Measurements from ENCODE around the gene CDADC1.

Gene CDADC1

DNA sequence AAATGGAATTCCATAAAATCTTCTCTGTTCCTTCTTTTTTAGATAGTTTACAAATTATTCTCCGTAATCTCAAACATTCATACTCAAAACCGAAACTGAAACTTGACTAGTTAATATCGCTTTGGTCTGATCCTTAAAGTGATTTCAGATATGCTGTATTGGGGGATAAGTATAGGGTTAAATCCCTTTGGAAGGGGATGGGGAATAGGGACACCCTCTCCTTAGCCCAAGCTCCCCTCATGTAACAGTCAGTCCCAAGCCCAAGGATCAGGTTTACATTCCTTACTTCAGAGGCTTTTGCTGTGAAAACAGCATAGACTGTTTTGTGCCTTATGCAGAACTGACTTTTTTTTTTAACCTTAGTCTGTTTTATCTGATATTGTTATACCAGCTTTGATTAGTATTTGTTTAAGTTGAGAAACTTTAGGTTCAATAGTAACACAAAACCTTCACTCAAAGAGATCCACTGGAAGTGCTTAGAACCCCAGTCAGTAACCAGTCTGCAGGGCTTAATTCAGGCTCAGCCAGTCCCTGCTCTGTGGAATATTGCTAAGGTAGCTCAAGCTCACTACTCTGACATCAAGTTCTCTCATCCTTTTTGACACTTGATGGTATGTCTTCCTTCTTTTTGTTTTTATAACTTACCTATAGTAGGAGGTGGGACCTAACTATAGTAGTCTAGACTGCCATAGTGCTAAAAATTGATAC lies 10.5 kb downstream of the CDADC1 start:
- Histone ChIP-seq H3K4me1 (ENCODE audit: control insufficient read depth, insufficient read depth, low read length) (no peaks in the 10 kb centered on the region), H3K9me3 (ENCODE audit: control insufficient read depth, insufficient read depth, low read length) (no peaks in the 10 kb centered on the region), H3K4me3 (ENCODE audit: low read length) (no peak overlapping the region), H3K27me3 (ENCODE audit: control insufficient read depth, insufficient read depth, low read length) (no peaks in the 10 kb centered on the region), H3K27ac (ENCODE audit: low read length) (no peak overlapping the region), H3K36me3 (ENCODE audit: control insufficient read depth, insufficient read depth, low read length) (no peaks in the 10 kb centered on the region)
- WGBS (ENCODE audit: insufficient coverage, insufficient read length): 100% methylated on average over 3 of the region's 3 CpGs
- no peak for DNase-seq (ENCODE audit: low read depth, low spot score)

DNA sequence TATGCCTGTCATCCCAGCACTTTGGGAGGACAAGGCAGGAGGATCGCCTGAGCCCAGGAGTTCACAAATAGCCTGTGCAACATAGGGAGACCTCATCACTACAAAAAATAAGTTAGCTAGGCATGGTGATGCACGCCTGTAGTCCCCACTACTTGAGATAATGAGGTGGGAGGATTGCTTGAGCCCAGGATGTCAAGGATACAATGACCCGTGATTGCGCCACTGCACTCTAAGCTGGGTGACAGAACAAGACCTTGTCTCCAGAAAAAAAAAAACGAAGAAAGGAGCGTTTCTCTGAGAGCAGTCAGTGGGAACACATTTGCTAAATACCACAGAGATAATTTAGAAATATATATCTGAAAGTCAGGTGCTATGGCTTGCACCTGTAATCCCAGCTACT lies 11.9 kb downstream of the CDADC1 start:
- no peak for DNase-seq (ENCODE audit: low read depth, low spot score)

DNA sequence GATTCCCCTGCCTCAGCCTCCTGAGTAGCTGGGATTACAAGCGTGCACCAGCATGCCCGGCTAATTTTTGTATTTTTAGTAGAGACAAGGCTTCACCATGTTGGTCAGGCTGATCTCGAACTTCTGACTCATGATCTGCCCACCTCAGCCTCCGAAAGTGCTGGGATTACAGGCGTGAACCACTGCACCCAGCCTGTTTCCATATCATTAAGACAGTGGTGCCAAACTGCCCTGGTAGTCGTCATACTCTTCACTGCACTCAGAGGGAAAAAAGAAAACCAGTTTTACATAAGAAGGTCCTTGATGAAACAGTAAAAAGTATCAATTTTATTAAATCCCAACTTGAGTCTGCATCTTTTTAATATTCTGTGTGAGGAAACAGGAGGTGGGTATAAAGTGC lies 14.9 kb downstream of the CDADC1 start:
- no peaks in the 10 kb centered on the region for H3K9me3 ChIP-seq (ENCODE audit: control insufficient read depth, insufficient read depth, low read length)
- H3K27ac ChIP-seq (ENCODE audit: low read length): no peak overlapping the region
- H3K36me3 ChIP-seq (ENCODE audit: control insufficient read depth, insufficient read depth, low read length): no peaks in the 10 kb centered on the region
- DNase-seq (ENCODE audit: low read depth, low spot score): no peak
- no peaks in the 10 kb centered on the region for H3K4me1 ChIP-seq (ENCODE audit: control insufficient read depth, insufficient read depth, low read length)
- H3K27me3 ChIP-seq (ENCODE audit: control insufficient read depth, insufficient read depth, low read length): no peaks in the 10 kb centered on the region
- no peak overlapping the region for H3K4me3 ChIP-seq (ENCODE audit: low read length)
- no CpG with 5 or more reads among the region's 6 CpGs for WGBS (ENCODE audit: insufficient coverage, insufficient read length)

More for the DNA sequence above, 11.9 kb downstream of the CDADC1 start:
- no peaks in the 10 kb centered on the region for H3K9me3 ChIP-seq (ENCODE audit: control insufficient read depth, insufficient read depth, low read length)
- H3K36me3 ChIP-seq (ENCODE audit: control insufficient read depth, insufficient read depth, low read length): no peaks in the 10 kb centered on the region
- H3K27ac ChIP-seq (ENCODE audit: low read length): no peak overlapping the region
- no peaks in the 10 kb centered on the region for H3K4me1 ChIP-seq (ENCODE audit: control insufficient read depth, insufficient read depth, low read length)
- no peaks in the 10 kb centered on the region for H3K27me3 ChIP-seq (ENCODE audit: control insufficient read depth, insufficient read depth, low read length)
- no CpG with 5 or more reads among the region's 6 CpGs for WGBS (ENCODE audit: insufficient coverage, insufficient read length)
- H3K4me3 ChIP-seq (ENCODE audit: low read length): no peak overlapping the region

DNA sequence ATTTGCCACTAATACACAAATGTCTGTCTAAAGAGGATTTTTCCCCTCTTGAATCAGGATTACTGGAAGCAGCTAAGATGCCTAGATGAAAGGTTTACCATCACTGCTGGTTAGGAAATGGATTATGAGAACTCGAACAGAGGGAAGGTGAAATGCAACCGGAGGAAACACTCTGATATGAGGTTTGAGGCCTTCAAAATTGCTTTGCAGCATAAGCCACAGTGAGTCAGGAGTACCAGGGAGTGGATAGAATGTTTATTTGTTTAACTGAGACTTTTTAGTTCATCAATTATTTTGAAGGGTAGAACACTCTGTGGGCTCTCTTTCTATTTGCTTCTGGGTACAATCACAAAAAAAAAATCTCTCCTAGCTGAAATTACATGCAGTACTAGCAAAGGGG lies 18.1 kb downstream of the CDADC1 start:
- Histone ChIP-seq H3K9me3 (ENCODE audit: control insufficient read depth, insufficient read depth, low read length) (no peaks in the 10 kb centered on the region), H3K4me1 (ENCODE audit: control insufficient read depth, insufficient read depth, low read length) (no peaks in the 10 kb centered on the region), H3K36me3 (ENCODE audit: control insufficient read depth, insufficient read depth, low read length) (no peaks in the 10 kb centered on the region), H3K27ac (ENCODE audit: low read length) (no peak overlapping the region), H3K4me3 (ENCODE audit: low read length) (no peak overlapping the region), H3K27me3 (ENCODE audit: control insufficient read depth, insufficient read depth, low read length) (no peaks in the 10 kb centered on the region)
- DNase-seq (ENCODE audit: low read depth, low spot score): no peak
- no CpG with 5 or more reads among the region's 2 CpGs for WGBS (ENCODE audit: insufficient coverage, insufficient read length)

DNA sequence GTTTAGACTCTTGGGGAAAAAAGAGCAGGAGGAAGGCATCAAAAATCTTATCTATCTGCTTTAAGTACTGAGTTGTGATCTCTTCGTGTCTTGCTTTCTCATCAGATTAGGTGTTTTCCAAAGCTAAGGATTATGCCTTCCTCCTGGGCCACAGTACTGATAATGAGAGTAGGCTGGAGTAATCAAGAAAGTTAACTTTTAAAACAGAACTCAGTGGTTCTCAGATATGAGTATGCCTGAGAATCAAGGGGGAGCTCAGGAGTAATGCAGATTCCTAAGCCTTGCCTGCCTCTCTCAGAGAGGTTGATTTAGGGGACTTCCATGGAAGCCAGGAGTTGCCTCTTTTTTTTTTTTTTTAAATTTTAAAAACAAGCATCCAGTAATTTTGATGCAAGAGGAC lies 23.5 kb downstream of the CDADC1 start:
- no peak for DNase-seq (ENCODE audit: low read depth, low spot score)
- no peaks in the 10 kb centered on the region for H3K36me3 ChIP-seq (ENCODE audit: control insufficient read depth, insufficient read depth, low read length)
- no peaks in the 10 kb centered on the region for H3K27me3 ChIP-seq (ENCODE audit: control insufficient read depth, insufficient read depth, low read length)
- no peaks in the 10 kb centered on the region for H3K4me1 ChIP-seq (ENCODE audit: control insufficient read depth, insufficient read depth, low read length)
- H3K9me3 ChIP-seq (ENCODE audit: control insufficient read depth, insufficient read depth, low read length): no peaks in the 10 kb centered on the region
- no peak overlapping the region for H3K4me3 ChIP-seq (ENCODE audit: low read length)
- no peak overlapping the region for H3K27ac ChIP-seq (ENCODE audit: low read length)
- WGBS (ENCODE audit: insufficient coverage, insufficient read length): no CpG with 5 or more reads among the region's 1 CpG

DNA sequence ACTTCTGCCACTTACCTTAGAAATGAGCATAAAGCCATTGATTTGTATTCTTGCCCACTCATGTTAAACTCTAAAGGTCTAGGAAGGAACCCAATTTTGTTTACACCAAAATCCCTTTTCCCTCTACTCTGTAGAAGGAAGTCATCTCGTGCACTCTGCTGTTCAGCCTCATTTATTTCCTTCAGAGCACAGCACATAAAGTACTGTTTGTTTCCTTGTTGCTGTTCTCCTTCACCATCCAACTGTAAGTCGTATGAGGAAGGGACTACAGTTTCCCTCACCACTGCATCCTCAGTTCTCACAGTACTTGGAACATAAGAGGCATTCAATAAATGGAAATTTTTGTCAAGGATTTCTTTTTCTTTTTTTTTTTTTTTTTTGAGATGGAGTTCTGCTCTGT lies 24.6 kb downstream of the CDADC1 start:
- Histone ChIP-seq H3K36me3 (ENCODE audit: control insufficient read depth, insufficient read depth, low read length) (no peaks in the 10 kb centered on the region), H3K27me3 (ENCODE audit: control insufficient read depth, insufficient read depth, low read length) (no peaks in the 10 kb centered on the region), H3K4me1 (ENCODE audit: control insufficient read depth, insufficient read depth, low read length) (no peaks in the 10 kb centered on the region), H3K27ac (ENCODE audit: low read length) (no peak overlapping the region), H3K9me3 (ENCODE audit: control insufficient read depth, insufficient read depth, low read length) (no peaks in the 10 kb centered on the region), H3K4me3 (ENCODE audit: low read length) (no peak overlapping the region)
- no peak for DNase-seq (ENCODE audit: low read depth, low spot score)
- WGBS (ENCODE audit: insufficient coverage, insufficient read length): no CpG with 5 or more reads among the region's 2 CpGs

DNA sequence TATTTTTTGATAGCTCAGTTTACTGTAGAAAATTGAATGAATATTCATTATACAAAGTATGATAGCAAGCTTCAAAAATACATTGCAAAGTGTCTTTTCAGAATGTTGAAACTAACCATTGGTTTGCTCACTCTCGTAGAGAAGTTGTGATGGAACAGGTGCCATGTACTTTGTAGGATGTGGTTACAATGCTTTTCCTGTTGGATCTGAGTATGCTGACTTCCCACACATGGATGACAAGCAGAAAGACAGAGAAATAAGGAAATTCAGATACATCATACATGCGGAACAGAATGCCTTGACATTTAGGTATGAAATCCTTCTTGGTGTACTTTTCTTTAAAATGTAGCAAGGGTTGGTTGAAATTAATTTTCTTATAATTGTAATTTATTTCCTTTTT lies 30.5 kb downstream of the CDADC1 start:
- no peaks in the 10 kb centered on the region for H3K9me3 ChIP-seq (ENCODE audit: control insufficient read depth, insufficient read depth, low read length)
- no peaks in the 10 kb centered on the region for H3K27me3 ChIP-seq (ENCODE audit: control insufficient read depth, insufficient read depth, low read length)
- peaks cover 3% of the 10 kb centered on the region for H3K4me1 ChIP-seq (ENCODE audit: control insufficient read depth, insufficient read depth, low read length)
- no peak overlapping the region for H3K27ac ChIP-seq (ENCODE audit: low read length)
- no peak for DNase-seq (ENCODE audit: low read depth, low spot score)
- no peak overlapping the region for H3K4me3 ChIP-seq (ENCODE audit: low read length)
- H3K36me3 ChIP-seq (ENCODE audit: control insufficient read depth, insufficient read depth, low read length): no peaks in the 10 kb centered on the region
- no CpG with 5 or more reads among the region's 2 CpGs for WGBS (ENCODE audit: insufficient coverage, insufficient read length)

DNA sequence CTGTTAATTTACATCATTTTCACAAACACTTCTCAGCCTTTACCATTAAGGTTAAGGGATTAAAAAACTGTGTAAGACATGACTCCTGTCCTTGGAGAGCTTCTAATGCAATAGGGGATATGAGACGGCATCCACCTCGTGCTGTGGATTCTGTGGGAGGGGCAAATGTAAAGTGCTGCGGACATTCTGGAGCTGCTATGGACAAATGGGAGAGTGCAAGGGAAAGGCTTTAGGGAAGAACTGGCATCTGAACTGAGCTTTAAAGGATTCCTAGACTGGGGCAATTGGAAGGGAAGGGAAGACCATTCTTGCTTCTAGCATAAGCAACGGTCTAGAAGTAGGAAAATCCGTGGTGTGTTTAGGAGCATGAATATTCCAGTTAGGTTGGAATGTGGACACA lies 31.4 kb downstream of the CDADC1 start:
- Histone ChIP-seq H3K36me3 (ENCODE audit: control insufficient read depth, insufficient read depth, low read length) (no peaks in the 10 kb centered on the region), H3K27ac (ENCODE audit: low read length) (no peak overlapping the region), H3K27me3 (ENCODE audit: control insufficient read depth, insufficient read depth, low read length) (no peaks in the 10 kb centered on the region), H3K4me3 (ENCODE audit: low read length) (no peak overlapping the region), H3K9me3 (ENCODE audit: control insufficient read depth, insufficient read depth, low read length) (no peaks in the 10 kb centered on the region), H3K4me1 (ENCODE audit: control insufficient read depth, insufficient read depth, low read length) (peaks cover 3% of the 10 kb centered on the region)
- no peak for DNase-seq (ENCODE audit: low read depth, low spot score)
- WGBS (ENCODE audit: insufficient coverage, insufficient read length): no CpG with 5 or more reads among the region's 5 CpGs

DNA sequence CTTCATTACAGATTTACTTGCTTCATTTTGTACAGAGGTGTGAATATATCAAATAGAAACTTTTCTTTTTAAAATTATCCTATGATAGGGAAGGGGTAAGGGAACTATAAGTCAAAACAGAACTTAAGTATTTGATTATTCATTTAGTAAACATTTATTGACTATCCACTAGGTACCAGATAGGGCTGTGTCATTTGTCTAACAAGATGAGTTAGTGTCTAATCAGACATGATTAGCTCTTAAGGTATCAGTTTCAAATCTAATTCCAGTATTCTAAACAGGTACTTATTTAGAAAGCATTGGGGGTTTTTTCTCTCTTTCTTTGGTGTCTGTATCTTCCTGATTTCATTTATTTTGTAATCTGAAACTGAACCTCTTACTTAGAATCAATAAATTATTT lies 32.2 kb downstream of the CDADC1 start:
- H3K27ac ChIP-seq (ENCODE audit: low read length): no peak overlapping the region
- H3K36me3 ChIP-seq (ENCODE audit: control insufficient read depth, insufficient read depth, low read length): no peaks in the 10 kb centered on the region
- no peaks in the 10 kb centered on the region for H3K9me3 ChIP-seq (ENCODE audit: control insufficient read depth, insufficient read depth, low read length)

DNA sequence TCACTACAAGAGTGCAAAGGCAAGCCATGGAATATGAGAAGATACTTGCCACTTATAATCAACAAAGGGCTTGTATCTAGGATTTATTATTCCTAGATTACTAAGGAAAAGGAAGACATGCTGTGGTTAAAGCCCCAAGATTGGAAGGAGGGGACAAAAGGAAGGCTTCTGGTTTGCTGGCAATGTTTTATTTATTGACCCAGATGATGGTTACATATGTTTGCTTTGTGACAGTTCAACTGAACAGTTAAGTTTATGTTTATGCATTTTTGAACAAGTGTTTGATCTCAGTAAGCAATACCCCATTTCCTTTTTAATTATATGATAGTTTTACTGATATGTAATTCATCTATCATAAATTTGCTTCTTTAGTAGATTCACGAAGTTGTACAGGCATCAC lies 40.3 kb downstream of the CDADC1 start:
- no peak overlapping the region for H3K4me3 ChIP-seq (ENCODE audit: low read length)
- H3K9me3 ChIP-seq (ENCODE audit: control insufficient read depth, insufficient read depth, low read length): no peaks in the 10 kb centered on the region
- H3K36me3 ChIP-seq (ENCODE audit: control insufficient read depth, insufficient read depth, low read length): no peaks in the 10 kb centered on the region
- no peaks in the 10 kb centered on the region for H3K4me1 ChIP-seq (ENCODE audit: control insufficient read depth, insufficient read depth, low read length)
- no peak overlapping the region for H3K27ac ChIP-seq (ENCODE audit: low read length)
- WGBS (ENCODE audit: insufficient coverage, insufficient read length): no CpG with 5 or more reads among the region's 1 CpG
- no peak for DNase-seq (ENCODE audit: low read depth, low spot score)
- no peaks in the 10 kb centered on the region for H3K27me3 ChIP-seq (ENCODE audit: control insufficient read depth, insufficient read depth, low read length)

More for the DNA sequence above, 32.2 kb downstream of the CDADC1 start:
- peaks cover 3% of the 10 kb centered on the region for H3K4me1 ChIP-seq (ENCODE audit: control insufficient read depth, insufficient read depth, low read length)
- no peaks in the 10 kb centered on the region for H3K27me3 ChIP-seq (ENCODE audit: control insufficient read depth, insufficient read depth, low read length)
- H3K4me3 ChIP-seq (ENCODE audit: low read length): no peak overlapping the region
- DNase-seq (ENCODE audit: low read depth, low spot score): no peak

DNA sequence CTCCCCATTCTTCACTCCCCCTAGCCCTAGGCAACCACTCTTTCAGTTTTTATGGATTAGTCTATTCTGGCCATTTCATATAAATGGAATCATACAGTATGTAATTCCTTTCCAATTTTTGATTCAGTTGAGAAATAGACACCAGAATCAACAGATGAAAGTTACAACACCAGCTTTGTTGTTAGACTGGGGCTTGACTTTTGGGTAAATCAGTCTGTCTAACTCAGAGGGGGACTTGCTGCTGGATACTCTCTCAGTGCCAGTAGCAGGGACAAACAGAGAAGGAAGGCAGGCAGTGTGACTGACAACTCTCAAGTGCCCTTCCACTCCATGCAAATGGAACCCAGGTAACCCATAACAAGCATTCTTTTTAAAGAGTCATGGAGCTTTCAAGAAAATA lies 40.7 kb downstream of the CDADC1 start:
- no peaks in the 10 kb centered on the region for H3K36me3 ChIP-seq (ENCODE audit: control insufficient read depth, insufficient read depth, low read length)
- H3K27ac ChIP-seq (ENCODE audit: low read length): no peak overlapping the region
- no peaks in the 10 kb centered on the region for H3K27me3 ChIP-seq (ENCODE audit: control insufficient read depth, insufficient read depth, low read length)
- no peak overlapping the region for H3K4me3 ChIP-seq (ENCODE audit: low read length)
- no peaks in the 10 kb centered on the region for H3K9me3 ChIP-seq (ENCODE audit: control insufficient read depth, insufficient read depth, low read length)
- no peak for DNase-seq (ENCODE audit: low read depth, low spot score)
- no peaks in the 10 kb centered on the region for H3K4me1 ChIP-seq (ENCODE audit: control insufficient read depth, insufficient read depth, low read length)

Measured in iPS DF 6.9 (cell line).